Measurements from ENCODE around the gene WDR59.

The WDR59 gene

GRCh38 chr16:74867281-74867849 is 117.6 kb downstream of the WDR59 start:
- DNase-seq (ENCODE audit: low read depth): no peak
- no peak overlapping the region for H3K4me3 ChIP-seq (ENCODE audit: control insufficient read depth, low read depth, low read length)
- TF ChIP-seq, protein P1, sequence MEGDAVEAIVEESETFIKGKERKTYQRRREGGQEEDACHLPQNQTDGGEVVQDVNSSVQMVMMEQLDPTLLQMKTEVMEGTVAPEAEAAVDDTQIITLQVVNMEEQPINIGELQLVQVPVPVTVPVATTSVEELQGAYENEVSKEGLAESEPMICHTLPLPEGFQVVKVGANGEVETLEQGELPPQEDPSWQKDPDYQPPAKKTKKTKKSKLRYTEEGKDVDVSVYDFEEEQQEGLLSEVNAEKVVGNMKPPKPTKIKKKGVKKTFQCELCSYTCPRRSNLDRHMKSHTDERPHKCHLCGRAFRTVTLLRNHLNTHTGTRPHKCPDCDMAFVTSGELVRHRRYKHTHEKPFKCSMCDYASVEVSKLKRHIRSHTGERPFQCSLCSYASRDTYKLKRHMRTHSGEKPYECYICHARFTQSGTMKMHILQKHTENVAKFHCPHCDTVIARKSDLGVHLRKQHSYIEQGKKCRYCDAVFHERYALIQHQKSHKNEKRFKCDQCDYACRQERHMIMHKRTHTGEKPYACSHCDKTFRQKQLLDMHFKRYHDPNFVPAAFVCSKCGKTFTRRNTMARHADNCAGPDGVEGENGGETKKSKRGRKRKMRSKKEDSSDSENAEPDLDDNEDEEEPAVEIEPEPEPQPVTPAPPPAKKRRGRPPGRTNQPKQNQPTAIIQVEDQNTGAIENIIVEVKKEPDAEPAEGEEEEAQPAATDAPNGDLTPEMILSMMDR (conservative IDR thresholded peaks at IDR 0.05; ENCODE audit: control insufficient read depth, insufficient read depth, low read depth, low read length): no peak

GRCh38 chr16:74865922-74866598 is 118.9 kb downstream of the WDR59 start:
- peak; percentile 17 for DNase-seq (ENCODE audit: low read depth)
- H3K4me3 ChIP-seq (ENCODE audit: control insufficient read depth, low read depth, low read length): no peak overlapping the region
- TF ChIP-seq, protein P1 (conservative IDR thresholded peaks at IDR 0.05; ENCODE audit: control insufficient read depth, insufficient read depth, low read depth, low read length): no peak

DNA sequence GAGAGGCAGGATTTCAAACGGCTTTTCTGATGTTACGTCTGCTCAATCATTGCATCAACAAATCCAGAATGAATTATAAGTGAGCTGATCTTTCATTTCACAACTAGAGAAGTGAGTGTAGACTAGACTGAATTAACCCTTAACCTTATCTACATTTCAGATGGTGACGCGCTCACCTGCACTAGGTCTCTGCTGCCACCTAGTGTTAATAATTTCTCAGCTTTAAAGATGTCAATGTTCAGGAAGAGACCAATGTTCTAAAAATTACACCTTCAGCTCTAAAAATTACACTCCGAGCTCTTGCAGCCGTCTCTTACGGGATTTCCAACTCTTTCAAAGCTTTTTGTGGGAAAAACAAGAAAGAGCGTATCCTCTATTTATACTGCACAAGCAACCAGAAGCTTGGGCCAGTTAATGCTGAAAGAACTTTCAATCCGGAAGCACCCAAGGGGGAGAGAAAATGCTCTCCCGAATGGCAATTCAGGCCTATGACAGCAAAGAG is 122.1 kb downstream of the WDR59 start:
- no peak overlapping the region for H3K4me3 ChIP-seq (ENCODE audit: control insufficient read depth, low read depth, low read length)
- DNase-seq (ENCODE audit: low read depth): peak; percentile 54
- TF ChIP-seq, protein P1 (conservative IDR thresholded peaks at IDR 0.05; ENCODE audit: control insufficient read depth, insufficient read depth, low read depth, low read length): peak; percentile 83

DNA sequence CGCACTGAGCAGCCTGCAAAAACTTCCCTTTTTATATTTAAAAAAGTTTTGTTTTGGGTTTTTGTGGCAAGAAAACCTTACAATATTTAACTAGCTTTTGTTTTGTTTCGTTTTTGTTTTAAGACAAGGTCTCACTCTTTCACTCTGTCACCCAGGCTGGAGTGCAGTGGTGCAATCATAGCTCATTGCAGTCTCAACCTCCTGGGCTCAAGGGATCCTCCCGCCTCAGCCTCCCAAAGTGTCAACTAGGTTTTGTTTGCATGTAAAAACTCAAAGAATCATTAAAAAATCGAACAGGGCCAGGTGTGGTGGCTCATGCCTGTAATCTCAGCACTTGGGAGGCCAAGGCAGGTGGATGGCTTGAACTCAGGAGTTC is 132.4 kb downstream of the WDR59 start:
- H3K4me3 ChIP-seq (ENCODE audit: control insufficient read depth, low read depth, low read length): no peak overlapping the region
- DNase-seq (ENCODE audit: low read depth): no peak
- TF ChIP-seq, protein P1 (conservative IDR thresholded peaks at IDR 0.05; ENCODE audit: control insufficient read depth, insufficient read depth, low read depth, low read length): no peak

DNA sequence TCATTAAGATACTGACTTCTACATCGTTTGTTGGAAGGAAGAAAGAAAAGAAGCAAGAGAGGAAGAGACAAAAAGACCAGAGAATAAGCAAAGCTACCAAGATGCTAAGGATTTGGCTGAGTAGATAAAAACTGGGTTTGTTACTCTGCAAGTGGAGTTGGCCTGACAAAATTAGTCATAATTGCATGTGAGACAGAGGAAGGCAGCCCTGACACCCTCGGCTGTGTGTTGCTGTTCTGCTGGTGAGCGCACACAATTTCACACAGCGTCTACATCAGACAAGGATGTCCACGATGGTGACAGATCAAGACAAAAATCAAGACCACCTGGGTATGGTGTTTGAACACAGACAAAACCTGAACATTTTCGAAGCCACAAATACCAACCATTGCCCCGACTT is 134.9 kb downstream of the WDR59 start:
- DNase-seq (ENCODE audit: low read depth): no peak
- H3K4me3 ChIP-seq (ENCODE audit: control insufficient read depth, low read depth, low read length): no peak overlapping the region
- TF ChIP-seq, protein P1 (conservative IDR thresholded peaks at IDR 0.05; ENCODE audit: control insufficient read depth, insufficient read depth, low read depth, low read length): no peak

DNA sequence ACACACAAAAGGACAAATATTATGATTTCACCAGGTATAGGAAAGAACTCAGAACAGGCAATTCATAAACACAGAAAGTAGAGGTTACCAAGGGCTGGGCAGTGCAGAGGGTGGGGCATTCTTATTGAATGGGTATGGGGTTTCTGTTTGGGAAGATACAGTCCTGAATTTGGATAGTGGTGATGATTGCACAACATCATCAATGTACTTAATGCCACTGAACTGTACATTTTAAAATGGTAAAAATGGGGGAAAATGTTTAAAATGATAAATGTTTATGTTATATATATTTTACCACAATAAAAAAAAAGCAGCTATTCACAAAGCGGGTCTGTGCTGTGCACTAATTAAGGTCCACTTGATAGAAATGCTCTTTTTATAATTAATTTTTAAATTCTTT is 137.7 kb downstream of the WDR59 start:
- TF ChIP-seq, protein P1 (conservative IDR thresholded peaks at IDR 0.05; ENCODE audit: control insufficient read depth, insufficient read depth, low read depth, low read length): no peak
- H3K4me3 ChIP-seq (ENCODE audit: control insufficient read depth, low read depth, low read length): no peak overlapping the region
- no peak for DNase-seq (ENCODE audit: low read depth)
